DOHH2 (cell line): ENCODE data around the gene VEGFC.

ENCODE experiments used
- H3F3A ChIP-seq: fragments of 200-600 bp; sonication (generic), shearing (Covaris generic); 2 replicates; pipeline ENCODE4 v1.6.0; 2016; ENCODE audit warnings: antibody characterized with exemption, mild to moderate bottlenecking; ENCODE audit not compliant: control insufficient read depth, insufficient read depth
- H3K27ac ChIP-seq: fragments of 200-600 bp; sonication (generic); 2 replicates; pipeline ENCODE4 v1.5.1; 2014; ENCODE audit warnings: low read depth, mild to moderate bottlenecking, low read length, moderate library complexity
- H3K27me3 ChIP-seq: fragments of 200-600 bp; sonication (generic); 2 replicates; pipeline ENCODE4 v1.6.1; 2014; ENCODE audit warnings: mild to moderate bottlenecking, low read length, mixed read lengths; ENCODE audit not compliant: control insufficient read depth
- H3K36me3 ChIP-seq: fragments of 200-600 bp; sonication (generic); 2 replicates; pipeline ENCODE4 v1.6.1; 2014; ENCODE audit warnings: mild to moderate bottlenecking, low read length, moderate library complexity, mixed read lengths; ENCODE audit not compliant: control insufficient read depth
- H3K4me1 ChIP-seq: fragments of 200-600 bp; sonication (generic); 2 replicates; pipeline ENCODE4 v1.6.1; 2014; ENCODE audit warnings: mild to moderate bottlenecking, low read length, mixed read lengths; ENCODE audit not compliant: control insufficient read depth
- H3K4me2 ChIP-seq: fragments of 200-600 bp; sonication (generic); 2 replicates; pipeline ENCODE4 v1.6.0; 2014; ENCODE audit warnings: mild to moderate bottlenecking, low read length, moderate library complexity
- H3K4me3 ChIP-seq: fragments of 200-600 bp; sonication (generic); 2 replicates; pipeline ENCODE4 v1.5.1; 2014; ENCODE audit warnings: mild to moderate bottlenecking, low read length, mixed read lengths
- H3K79me2 ChIP-seq: fragments of 200-600 bp; sonication (generic); 2 replicates; pipeline ENCODE4 v1.6.1; 2014; ENCODE audit warnings: mild to moderate bottlenecking, low read length, mixed read lengths; ENCODE audit not compliant: control insufficient read depth
- H3K9me2 ChIP-seq: fragments of 200-600 bp; sonication (generic); replicated peaks from 2 replicates; pipeline ENCODE4 v1.6.1; 2014; ENCODE audit warnings: mild to moderate bottlenecking, low read length, mixed read lengths; ENCODE audit not compliant: control insufficient read depth
- H3K9me3 ChIP-seq: fragments of 200-600 bp; sonication (generic); 2 replicates; pipeline ENCODE4 v1.6.1; 2014; ENCODE audit warnings: antibody characterized with exemption, low read length, mixed read lengths; ENCODE audit not compliant: control insufficient read depth, insufficient read depth
- H4K20me1 ChIP-seq: fragments of 200-600 bp; sonication (generic); 2 replicates; pipeline ENCODE4 v1.6.0; 2014; ENCODE audit warnings: low read depth, mild to moderate bottlenecking, antibody characterized with exemption, low read length, moderate library complexity; ENCODE audit not compliant: control insufficient read depth, insufficient read depth
- CTCF ChIP-seq: fragments of 200-600 bp; sonication (generic); IDR thresholded peaks from one replicate; pipeline ENCODE4 v1.5.1; 2014; ENCODE audit warnings: antibody characterized with exemption, mild to moderate bottlenecking, low read depth, low read length; ENCODE audit not compliant: poor library complexity, severe bottlenecking
- EZH2phosphoT487 ChIP-seq: fragments of 200-600 bp; sonication (generic); IDR thresholded peaks from 2 replicates; pipeline ENCODE4 v1.6.1; 2017; ENCODE audit warnings: borderline replicate concordance, mild to moderate bottlenecking, antibody characterized with exemption, low read length, moderate library complexity, mixed read lengths

The VEGFC gene

DNA sequence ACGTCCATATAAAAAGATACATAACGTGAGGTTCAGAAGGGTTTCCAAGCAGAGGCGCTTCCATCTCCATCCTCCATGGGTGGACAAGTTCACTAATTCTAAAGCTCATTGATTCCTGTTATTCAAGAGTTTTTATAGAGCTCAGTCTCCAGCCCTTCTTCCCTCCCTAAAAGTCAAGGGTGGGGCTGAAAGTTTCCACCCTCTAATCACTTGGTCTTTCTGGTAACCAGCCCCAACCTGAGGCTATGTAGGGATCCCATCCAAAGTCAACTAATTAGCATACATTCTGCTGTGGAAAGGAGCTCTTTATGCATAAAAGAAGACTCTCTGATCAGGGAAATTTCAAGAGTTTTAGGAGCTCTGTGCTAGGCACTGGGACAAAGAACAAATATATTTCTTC, 46.9 kb upstream of the VEGFC start:
- Histone ChIP-seq H3K9me3 (no peaks in the 10 kb centered on the region), H4K20me1 (no peaks in the 10 kb centered on the region), H3K4me2 (no peak overlapping the region), H3K27ac (no peak overlapping the region), H3K4me3 (no peak overlapping the region), H3K36me3 (no peaks in the 10 kb centered on the region), H3F3A (no peaks in the 10 kb centered on the region), H3K79me2 (no peaks in the 10 kb centered on the region), H3K4me1 (no peaks in the 10 kb centered on the region), H3K9me2 (no peaks in the 10 kb centered on the region), H3K27me3 (no peaks in the 10 kb centered on the region)
- no peak for TF ChIP-seq EZH2phosphoT487
- no peak for TF ChIP-seq CTCF

DNA sequence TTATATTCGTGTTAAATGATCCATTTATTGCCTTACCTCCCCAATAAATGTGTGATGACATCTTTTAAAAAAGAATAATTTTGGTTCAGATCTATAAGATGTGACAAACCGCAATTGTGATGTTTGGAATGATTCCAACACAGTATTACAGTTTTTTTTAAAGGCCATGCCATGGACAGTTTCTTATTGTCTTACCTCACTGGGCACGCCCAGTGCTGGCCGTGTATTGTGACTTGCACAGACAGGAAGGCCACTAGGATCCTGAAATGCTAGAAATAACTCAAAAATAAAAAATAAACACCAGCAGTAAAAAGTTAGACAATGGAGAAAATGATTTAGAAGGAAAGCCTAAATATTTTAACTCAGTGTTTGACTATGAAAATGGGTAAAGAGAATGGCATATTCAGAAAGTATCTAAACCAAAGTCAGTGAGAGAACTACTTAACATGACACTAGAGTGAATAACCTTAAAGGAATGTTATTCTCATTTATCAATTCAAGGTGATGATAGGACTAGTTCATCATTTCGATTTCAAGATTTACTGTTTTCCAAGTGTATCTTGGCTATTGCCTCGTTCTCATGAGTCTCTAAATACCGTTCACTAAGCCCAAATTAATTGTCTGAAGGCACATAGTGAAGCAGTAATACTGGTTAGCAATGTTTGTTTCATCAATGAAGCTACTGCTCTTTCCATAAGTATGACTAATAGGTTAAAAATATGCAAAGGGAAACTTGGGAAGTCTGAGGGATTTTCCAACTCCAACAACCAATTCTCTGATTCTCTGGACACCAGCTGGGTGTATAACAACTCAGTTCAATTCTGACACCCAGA, 46.1 kb upstream of the VEGFC start:
- H4K20me1 ChIP-seq, result no peaks in the 10 kb centered on the region
- H3K4me1 ChIP-seq, result no peaks in the 10 kb centered on the region
- H3K4me2 ChIP-seq, result no peak overlapping the region
- H3K79me2 ChIP-seq, result no peaks in the 10 kb centered on the region
- no peaks in the 10 kb centered on the region for H3K27me3 ChIP-seq
- H3K4me3 ChIP-seq, result no peak overlapping the region
- H3K36me3 ChIP-seq, result no peaks in the 10 kb centered on the region
- no peak overlapping the region for H3K27ac ChIP-seq
- TF ChIP-seq CTCF (no peak), EZH2phosphoT487 (no peak)
- no peaks in the 10 kb centered on the region for H3K9me2 ChIP-seq
- H3K9me3 ChIP-seq, result no peaks in the 10 kb centered on the region
- H3F3A ChIP-seq, result no peaks in the 10 kb centered on the region

GRCh38 chr4:176837169-176837895, 44.6 kb upstream of the VEGFC start:
- Histone ChIP-seq H3K36me3 (no peaks in the 10 kb centered on the region), H3K79me2 (no peaks in the 10 kb centered on the region), H3K9me2 (no peaks in the 10 kb centered on the region), H3K4me3 (no peak overlapping the region), H3K4me1 (no peaks in the 10 kb centered on the region), H3K9me3 (no peaks in the 10 kb centered on the region), H3K27ac (no peak overlapping the region), H4K20me1 (no peaks in the 10 kb centered on the region), H3F3A (no peaks in the 10 kb centered on the region), H3K27me3 (no peaks in the 10 kb centered on the region), H3K4me2 (no peak overlapping the region)
- TF ChIP-seq CTCF (no peak), EZH2phosphoT487 (no peak)
